ENCODE results near the gene RERG.
"Not testable (repeated sequence)": the region's sequence is repeated elsewhere in the genome, so short reads cannot be mapped to it uniquely, and the experiment has no call there.

Gene RERG

GRCh38 chr12:15130541-15130940 is 90.7 kb downstream of the RERG start:
- DNase-seq, result no peak

- no peak for DNase-seq
Observed at GRCh38 chr12:15123401-15123800, 97.8 kb downstream of the RERG start.

GRCh38 chr12:15122344-15122743 is 98.9 kb downstream of the RERG start:
- DNase-seq, result no peak

- DNase-seq, result no peak
Observed at GRCh38 chr12:15118955-15119354, 102.3 kb downstream of the RERG start.

- no peak for DNase-seq
Observed at GRCh38 chr12:15116983-15117382, 104.2 kb downstream of the RERG start.

GRCh38 chr12:15116086-15116485 is 105.1 kb downstream of the RERG start:
- DNase-seq, result no peak

- DNase-seq, result no peak
Observed at GRCh38 chr12:15115434-15115833, 105.8 kb downstream of the RERG start.

GRCh38 chr12:15114501-15114900 is 106.7 kb downstream of the RERG start:
- DNase-seq, result no peak

- DNase-seq, result no peak
Observed at GRCh38 chr12:15092826-15093225, 128.4 kb downstream of the RERG start.

GRCh38 chr12:15090441-15090840 is 130.8 kb downstream of the RERG start:
- no peak for DNase-seq

- no peak for DNase-seq
Observed at GRCh38 chr12:15088105-15088504, 133.1 kb downstream of the RERG start.

- DNase-seq, result not testable (repeated sequence)
Observed at GRCh38 chr12:15077751-15078150, 143.5 kb downstream of the RERG start.

- no peak for DNase-seq
Observed at GRCh38 chr12:15074351-15074750, 146.9 kb downstream of the RERG start.

GRCh38 chr12:15059123-15059522 is 162.1 kb downstream of the RERG start:
- no peak for DNase-seq
